HG03108 (cell line): ENCODE measurements around the gene MED10.
"Not testable (repeated sequence)": the region's sequence is repeated elsewhere in the genome, so short reads cannot be mapped to it uniquely, and the experiment has no call there.

Source experiments
- ATAC-seq: cut with Tn5 transposase; IDR thresholded peaks from one replicate; pipeline ENCODE4 v1.9.1; 2021; ENCODE audit warnings: moderate library complexity; ENCODE audit not compliant: unreplicated experiment

The MED10 gene

GRCh38 chr5:6376974-6377520 lies 1.3 kb downstream of the MED10 start:
- ATAC-seq: no peak

- no peak for ATAC-seq
Observed at GRCh38 chr5:6373081-6373846, 5.1 kb downstream of the MED10 start.

- no peak for ATAC-seq
Observed at GRCh38 chr5:6372251-6373080, 5.9 kb downstream of the MED10 start.

GRCh38 chr5:6371079-6371810 lies 7.1 kb downstream of the MED10 start:
- no peak for ATAC-seq

DNA sequence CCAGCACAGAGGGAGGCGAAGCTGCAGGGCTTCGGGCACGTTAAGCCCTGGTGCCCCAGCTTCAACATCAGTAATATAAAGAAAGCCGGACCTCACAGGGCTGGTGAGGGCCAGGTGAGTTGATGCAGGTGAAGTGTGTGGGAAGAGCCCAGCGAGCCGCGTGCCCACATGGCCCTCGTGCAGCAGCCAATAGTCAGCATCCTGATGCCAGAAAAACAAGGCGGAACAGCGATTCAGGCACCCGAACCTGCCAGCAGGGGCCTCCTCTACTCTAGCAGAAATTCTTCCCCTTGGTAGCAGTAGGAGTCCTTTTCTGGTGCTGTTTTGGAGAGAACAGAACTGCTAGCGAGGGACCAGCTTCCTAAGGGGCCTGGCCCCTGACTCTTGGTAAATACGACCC lies 7.8 kb downstream of the MED10 start:
- ATAC-seq: no peak

- no peak for ATAC-seq
Observed at GRCh38 chr5:6365977-6366590, 12.3 kb downstream of the MED10 start.

DNA sequence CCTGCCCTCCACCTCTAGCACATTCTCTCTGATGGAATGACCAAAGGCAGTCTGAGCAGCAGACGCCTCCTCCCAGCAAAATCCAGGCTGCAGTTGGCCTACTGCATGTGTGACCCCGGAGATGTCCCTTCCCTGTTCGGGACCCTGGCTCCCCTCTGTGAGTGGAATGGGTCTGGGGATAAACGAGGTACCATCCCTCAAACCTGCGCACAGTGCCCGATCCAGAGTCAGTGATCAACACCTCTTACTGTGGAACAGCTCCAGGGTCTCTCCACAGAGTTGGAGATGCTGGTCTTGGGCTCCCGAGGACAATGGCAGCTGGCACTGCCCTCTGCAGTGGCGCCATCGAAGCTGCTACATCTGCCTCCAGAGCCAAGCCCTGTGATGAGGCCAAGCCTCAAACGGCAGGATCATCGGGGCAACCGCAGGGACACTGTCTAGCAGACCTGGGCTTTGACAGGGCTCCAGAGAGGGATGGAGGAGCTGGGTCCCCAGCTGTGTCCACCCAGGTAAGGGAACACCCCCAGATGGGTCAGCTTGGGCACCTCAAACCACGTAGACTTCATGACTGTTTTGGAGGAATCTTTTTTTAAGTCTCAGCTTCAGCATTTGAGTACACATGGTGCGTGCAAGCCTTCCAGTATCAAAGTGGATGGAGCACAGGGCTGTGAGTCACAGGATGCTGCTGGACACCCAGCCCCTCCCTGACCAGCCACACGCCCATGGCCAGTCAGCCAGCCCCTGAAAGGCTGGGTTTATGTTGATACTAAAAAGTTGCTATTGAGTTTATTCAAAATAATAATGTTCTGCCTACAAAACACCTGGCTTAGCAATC lies 13.0 kb downstream of the MED10 start:
- no peak for ATAC-seq

DNA sequence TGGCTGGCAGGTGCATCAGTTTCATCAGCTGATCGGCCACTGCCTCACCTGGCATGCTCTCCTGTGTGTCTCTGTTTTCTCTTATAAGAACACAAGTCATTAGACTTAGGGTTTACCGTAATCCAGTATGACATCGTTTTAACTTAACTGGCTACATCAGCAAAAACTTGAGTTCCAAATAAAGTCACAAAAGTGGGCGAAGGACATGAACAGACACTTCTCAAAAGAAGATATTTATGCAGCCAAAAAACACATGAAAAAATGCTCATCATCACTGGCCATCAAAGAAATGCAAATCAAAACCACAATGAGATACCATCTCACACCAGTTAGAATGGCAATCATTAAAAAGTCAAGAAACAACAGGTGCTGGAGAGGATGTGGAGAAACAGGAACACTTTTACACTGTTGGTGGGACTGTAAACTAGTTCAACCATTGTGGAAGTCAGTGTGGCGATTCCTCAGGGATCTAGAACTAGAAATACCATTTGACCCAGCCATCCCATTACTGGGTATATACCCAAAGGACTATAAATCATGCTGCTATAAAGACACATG lies 14.8 kb downstream of the MED10 start:
- ATAC-seq: not testable (repeated sequence)

DNA sequence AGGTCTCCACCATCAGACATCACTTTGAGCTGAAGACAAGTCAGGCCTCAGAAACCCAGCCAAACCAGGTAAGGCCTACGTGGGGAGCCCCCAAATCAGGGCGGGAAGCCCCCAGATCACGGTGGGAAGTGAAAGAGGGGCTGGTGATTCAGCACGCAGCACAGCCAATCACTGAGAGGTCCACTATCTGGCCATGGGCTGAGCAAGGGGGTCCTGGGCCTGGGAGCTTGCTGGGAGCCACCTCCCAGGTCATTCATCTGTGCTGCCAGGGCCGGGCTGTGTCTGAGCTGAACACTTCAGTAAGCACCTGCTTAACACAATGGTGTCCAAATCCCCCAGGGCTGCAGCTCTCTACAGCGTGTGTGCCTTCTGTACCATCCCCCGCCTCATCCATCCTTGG lies 15.5 kb downstream of the MED10 start:
- ATAC-seq: no peak

DNA sequence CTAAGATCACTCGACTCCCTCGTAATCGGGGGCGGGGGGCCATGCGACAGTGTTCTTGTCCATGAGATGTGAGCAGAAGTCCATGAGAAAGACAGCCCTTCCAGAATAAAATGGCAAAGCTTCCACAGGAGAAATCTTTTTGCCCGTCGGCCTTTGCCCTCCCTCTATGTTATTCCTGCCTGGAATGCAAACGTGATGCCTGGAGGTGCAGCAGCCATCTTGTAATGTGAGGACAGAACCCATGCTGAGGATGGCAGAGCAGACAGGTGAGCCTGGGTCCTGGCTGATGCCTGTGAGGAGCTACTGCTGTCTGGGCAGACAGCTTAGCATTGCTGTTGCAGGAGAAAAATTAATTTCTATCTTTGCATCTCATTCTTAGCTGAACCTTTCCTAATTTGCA lies 17.2 kb downstream of the MED10 start:
- ATAC-seq: no peak

DNA sequence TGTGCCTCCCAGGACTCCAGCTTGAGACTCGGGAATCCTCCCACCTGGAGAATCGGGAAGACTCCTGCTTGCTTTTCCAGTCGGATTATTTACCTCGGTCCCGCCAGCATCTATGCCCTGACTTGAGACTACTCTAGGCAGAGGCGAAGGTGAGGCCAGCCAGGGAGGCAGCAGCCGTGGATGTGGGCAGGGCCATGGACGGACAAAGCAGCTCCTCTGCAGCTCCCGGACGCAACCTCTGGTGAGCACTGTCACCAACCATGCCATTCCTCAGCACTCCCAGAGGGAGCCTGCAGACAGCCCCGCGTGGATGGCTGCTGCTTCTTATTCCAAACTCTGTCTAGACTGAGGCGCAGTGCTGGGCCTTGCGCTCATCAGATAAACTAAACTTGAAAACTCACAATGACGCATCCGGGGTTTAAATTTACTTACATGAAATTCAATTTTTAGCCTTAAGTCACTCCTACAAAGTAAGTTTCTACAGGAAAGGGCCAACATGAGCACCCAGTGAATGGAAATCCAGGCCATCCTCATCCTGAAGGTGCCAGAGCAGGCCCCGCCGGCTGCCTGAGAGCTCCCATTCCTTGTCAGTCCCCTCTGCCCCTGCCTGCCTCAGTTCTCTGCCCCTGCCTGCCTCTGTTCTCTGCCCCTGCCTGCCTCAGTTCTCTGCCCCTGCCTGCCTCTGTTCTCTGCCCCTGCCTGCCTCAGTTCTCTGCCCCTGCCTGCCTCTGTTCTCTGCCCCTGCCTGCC lies 17.8 kb downstream of the MED10 start:
- no peak for ATAC-seq

GRCh38 chr5:6359555-6360322 lies 18.6 kb downstream of the MED10 start:
- ATAC-seq: peak; percentile 67

GRCh38 chr5:6358434-6358820 lies 19.9 kb downstream of the MED10 start:
- ATAC-seq: no peak

- not testable (repeated sequence) for ATAC-seq
Observed at GRCh38 chr5:6357817-6358433, 20.4 kb downstream of the MED10 start.

- ATAC-seq: no peak
Observed at GRCh38 chr5:6356578-6357164, 21.7 kb downstream of the MED10 start.

DNA sequence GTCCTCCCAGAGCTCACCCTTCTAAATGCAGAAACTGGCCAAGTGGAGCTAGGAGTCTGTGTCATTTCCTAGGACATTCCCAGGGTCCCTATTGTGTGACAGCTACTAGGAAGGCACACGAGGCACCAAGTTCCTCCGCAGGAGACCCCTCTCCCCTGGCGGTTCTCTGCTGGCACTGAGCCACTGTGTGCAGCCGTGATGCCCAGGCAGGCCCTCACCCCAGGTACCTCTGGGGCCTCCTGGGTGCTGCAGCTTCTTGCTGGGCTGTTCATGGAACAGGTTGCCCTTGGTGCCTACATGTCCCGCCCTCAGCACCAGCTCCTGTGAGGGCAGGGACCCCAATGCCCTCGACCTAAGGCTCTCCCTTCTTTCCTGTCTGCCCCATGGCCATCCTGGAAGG lies 23.1 kb downstream of the MED10 start:
- no peak for ATAC-seq

GRCh38 chr5:6354848-6355247 lies 23.5 kb downstream of the MED10 start:
- ATAC-seq: no peak
